GM23338 (cell line): ENCODE measurements around the gene DNAH17. TPM values are rescaled to one million over a fixed set of nuclear protein-coding genes. Genes with fewer than 3 reads are reported as not detected.

Source experiments
- ATAC-seq: fragments of 200-7000 bp; cut with Tn5 transposase; 3 replicates; pipeline ENCODE4 v1.9.1; 2020
- DNase-seq: peaks from one replicate; pipeline ENCODE4 v3.0.0-alpha.2; 2015; ENCODE audit warnings: low spot score
- H2AFZ ChIP-seq: fragments of 200-600 bp; sonication (generic); 2 replicates; pipeline ENCODE4 v1.8.0; 2016; ENCODE audit warnings: antibody characterized with exemption, mild to moderate bottlenecking, moderate library complexity
- H3F3A ChIP-seq: fragments of 200-600 bp; sonication (generic); replicated peaks from 2 replicates; pipeline ENCODE4 v1.8.0; 2017; ENCODE audit warnings: antibody characterized with exemption, mixed run types, low read depth
- H3K27ac ChIP-seq: fragments of 200-600 bp; sonication (generic); 2 replicates; pipeline ENCODE4 v1.6.1; 2016; ENCODE audit warnings: low read depth
- H3K27me3 ChIP-seq: fragments of 200-600 bp; sonication (generic); 2 replicates; pipeline ENCODE4 v1.8.0; 2016; ENCODE audit warnings: mild to moderate bottlenecking, mixed run types, moderate library complexity; ENCODE audit not compliant: insufficient read depth
- H3K36me3 ChIP-seq: fragments of 200-600 bp; sonication (generic); 2 replicates; pipeline ENCODE4 v1.8.0; 2016; ENCODE audit warnings: mild to moderate bottlenecking; ENCODE audit not compliant: insufficient read depth
- H3K4me1 ChIP-seq: fragments of 200-600 bp; sonication (generic); 2 replicates; pipeline ENCODE4 v1.8.0; 2016; ENCODE audit warnings: mild to moderate bottlenecking, moderate library complexity; ENCODE audit not compliant: insufficient read depth
- H3K4me2 ChIP-seq: fragments of 200-600 bp; sonication (generic); 2 replicates; pipeline ENCODE4 v1.7.1; 2017; ENCODE audit warnings: mixed run types
- H3K4me3 ChIP-seq: fragments of 200-600 bp; sonication (generic); 2 replicates; pipeline ENCODE4 v1.6.1; 2016; ENCODE audit warnings: mixed run types
- H3K79me2 ChIP-seq: fragments of 200-600 bp; sonication (generic); replicated peaks from 2 replicates; pipeline ENCODE4 v1.8.0; 2017; ENCODE audit warnings: mild to moderate bottlenecking; ENCODE audit not compliant: insufficient read depth
- H3K9me2 ChIP-seq: fragments of 200-600 bp; sonication (generic); 2 replicates; pipeline ENCODE4 v1.8.0; 2017; ENCODE audit not compliant: insufficient read depth
- H4K20me1 ChIP-seq: fragments of 200-600 bp; sonication (generic); replicated peaks from 2 replicates; pipeline ENCODE4 v1.8.0; 2017; ENCODE audit warnings: mild to moderate bottlenecking; ENCODE audit not compliant: insufficient read depth
- H3K27ac Mint-ChIP-seq: 2 replicates; pipeline ENCODE4 v1.8.0; 2020; ENCODE audit warnings: inconsistent platforms, mild to moderate bottlenecking, moderate library complexity, mixed read lengths
- H3K27me3 Mint-ChIP-seq: 3 replicates; pipeline ENCODE4 v1.8.0; 2022; ENCODE audit warnings: low read depth, mild to moderate bottlenecking, moderate library complexity, mixed read lengths, inconsistent platforms; ENCODE audit not compliant: insufficient read depth, poor library complexity
- H3K36me3 Mint-ChIP-seq: 3 replicates; pipeline ENCODE4 v1.8.0; 2021; ENCODE audit warnings: low read depth, mild to moderate bottlenecking, inconsistent platforms, moderate library complexity, mixed read lengths
- H3K4me1 Mint-ChIP-seq: 3 replicates; pipeline ENCODE4 v1.8.0; 2020; ENCODE audit warnings: mild to moderate bottlenecking, inconsistent platforms, mixed read lengths
- H3K4me3 Mint-ChIP-seq: 3 replicates; pipeline ENCODE4 v1.8.0; 2021; ENCODE audit warnings: moderate library complexity, mild to moderate bottlenecking, inconsistent platforms, mixed read lengths
- H3K9me3 Mint-ChIP-seq: 3 replicates; pipeline ENCODE4 v1.8.0; 2020; ENCODE audit warnings: moderate library complexity, mild to moderate bottlenecking, inconsistent platforms, mixed read lengths
- EZH2 ChIP-seq: fragments of 200-600 bp; sonication (generic); IDR thresholded peaks from one replicate; pipeline ENCODE4 v1.8.0; 2017; ENCODE audit warnings: antibody characterized with exemption, mild to moderate bottlenecking, low read depth; ENCODE audit not compliant: unreplicated experiment
- EZH2phosphoT487 ChIP-seq: fragments of 200-600 bp; sonication (generic); IDR thresholded peaks from one replicate; pipeline ENCODE4 v1.8.1; 2018; ENCODE audit warnings: antibody characterized with exemption; ENCODE audit not compliant: unreplicated experiment
- NANOG ChIP-seq: IDR thresholded peaks from 2 replicates; pipeline ENCODE4 v1.6.1; 2016; ENCODE audit warnings: antibody characterized with exemption, borderline replicate concordance
- POLR2AphosphoS5 ChIP-seq: IDR thresholded peaks from 2 replicates; pipeline ENCODE4 v1.6.1; 2016; ENCODE audit warnings: antibody characterized with exemption, low read depth
- STAT1 ChIP-seq: IDR thresholded peaks from one replicate; pipeline ENCODE4 v1.6.1; 2016; ENCODE audit warnings: antibody characterized with exemption; ENCODE audit not compliant: unreplicated experiment
- ZNF114 ChIP-seq: fragments of 250-450 bp; sonication (Bioruptor Pico); IDR thresholded peaks from 2 replicates; pipeline ENCODE4 v1.5.0; 2020; ENCODE audit warnings: mild to moderate bottlenecking, moderate library complexity
- ZNF331 ChIP-seq: fragments of 250-450 bp; sonication (Bioruptor Pico); IDR thresholded peaks from 2 replicates; pipeline ENCODE4 v1.5.0; 2020; ENCODE audit warnings: low read depth, mild to moderate bottlenecking, moderate library complexity
- polyA plus RNA-seq: library from polyadenylated mRNA; unstranded; fragments of >200 nt; fragmentation: Nextera tagmentation; extraction: Ambion mirVana; gene quantifications from 2 replicates; pipeline ENCODE4 v1.2.1, GENCODE V29; 2016
- total RNA-seq: library from RNA; depleted of rRNA; stranded (reverse); fragments of >200 nt; shearing (Covaris generic); gene quantifications from 2 replicates; pipeline ENCODE4 v1.2.3, GENCODE V29; 2014
- TF ChIP-seq, protein P1 (sequence below): IDR thresholded peaks from one replicate; pipeline ENCODE4 v1.6.1; 2018; ENCODE audit warnings: antibody characterized with exemption; ENCODE audit not compliant: unreplicated experiment
- TF ChIP-seq, protein P2 (sequence below), 2 experiments: fragments of 200-600 bp in 1 of 2; sonication (generic) in 1 of 2; conservative IDR thresholded peaks; 2 replicates each; pipeline versions ENCODE4 v1.5.1 to v1.6.1; 2016 to 2017; ENCODE audit warnings: antibody characterized with exemption in 2 of 2, low read depth in 2 of 2, mild to moderate bottlenecking in 2 of 2, moderate library complexity in 1 of 2
- TF ChIP-seq, protein P3 (sequence below): IDR thresholded peaks from 2 replicates; pipeline ENCODE4 v1.6.1; 2016; ENCODE audit warnings: antibody characterized with exemption

The DNAH17 gene
- total and polyA plus RNA-seq, 2 experiments from 2014 or later: 0.59 to 2.0 TPM

DNA sequence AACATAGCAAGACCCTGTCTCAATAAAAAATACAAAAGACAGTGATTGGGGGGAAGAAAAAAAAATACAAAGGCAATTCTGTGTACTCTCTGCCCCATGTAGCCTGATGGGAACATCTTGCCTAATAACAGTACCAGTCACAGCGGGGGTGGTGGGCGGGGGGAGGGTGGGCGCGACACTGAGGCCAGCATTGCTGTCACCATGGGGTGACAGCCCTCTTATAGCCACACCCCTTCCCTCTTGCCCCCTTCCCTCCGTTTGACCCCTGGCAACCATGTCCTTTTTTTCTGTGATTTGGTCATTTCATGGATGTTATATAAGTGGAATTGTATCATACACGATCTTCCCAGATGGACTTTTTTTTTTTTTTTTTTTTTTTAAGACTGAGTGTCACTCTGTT lies 80.9 kb downstream of the DNAH17 start:
- H3K27me3 ChIP-seq: no peaks in the 10 kb centered on the region
- Mint-ChIP-seq H3K4me3 (no peak overlapping the region), H3K36me3 (no peaks in the 10 kb centered on the region), H3K4me1 (peaks cover 9% of the 10 kb centered on the region), H3K27ac (no peak overlapping the region), H3K27me3 (peaks cover 16% of the 10 kb centered on the region), H3K9me3 (no peaks in the 10 kb centered on the region; the same call in 2 of the 3 replicates)
- TF ChIP-seq, protein P1, sequence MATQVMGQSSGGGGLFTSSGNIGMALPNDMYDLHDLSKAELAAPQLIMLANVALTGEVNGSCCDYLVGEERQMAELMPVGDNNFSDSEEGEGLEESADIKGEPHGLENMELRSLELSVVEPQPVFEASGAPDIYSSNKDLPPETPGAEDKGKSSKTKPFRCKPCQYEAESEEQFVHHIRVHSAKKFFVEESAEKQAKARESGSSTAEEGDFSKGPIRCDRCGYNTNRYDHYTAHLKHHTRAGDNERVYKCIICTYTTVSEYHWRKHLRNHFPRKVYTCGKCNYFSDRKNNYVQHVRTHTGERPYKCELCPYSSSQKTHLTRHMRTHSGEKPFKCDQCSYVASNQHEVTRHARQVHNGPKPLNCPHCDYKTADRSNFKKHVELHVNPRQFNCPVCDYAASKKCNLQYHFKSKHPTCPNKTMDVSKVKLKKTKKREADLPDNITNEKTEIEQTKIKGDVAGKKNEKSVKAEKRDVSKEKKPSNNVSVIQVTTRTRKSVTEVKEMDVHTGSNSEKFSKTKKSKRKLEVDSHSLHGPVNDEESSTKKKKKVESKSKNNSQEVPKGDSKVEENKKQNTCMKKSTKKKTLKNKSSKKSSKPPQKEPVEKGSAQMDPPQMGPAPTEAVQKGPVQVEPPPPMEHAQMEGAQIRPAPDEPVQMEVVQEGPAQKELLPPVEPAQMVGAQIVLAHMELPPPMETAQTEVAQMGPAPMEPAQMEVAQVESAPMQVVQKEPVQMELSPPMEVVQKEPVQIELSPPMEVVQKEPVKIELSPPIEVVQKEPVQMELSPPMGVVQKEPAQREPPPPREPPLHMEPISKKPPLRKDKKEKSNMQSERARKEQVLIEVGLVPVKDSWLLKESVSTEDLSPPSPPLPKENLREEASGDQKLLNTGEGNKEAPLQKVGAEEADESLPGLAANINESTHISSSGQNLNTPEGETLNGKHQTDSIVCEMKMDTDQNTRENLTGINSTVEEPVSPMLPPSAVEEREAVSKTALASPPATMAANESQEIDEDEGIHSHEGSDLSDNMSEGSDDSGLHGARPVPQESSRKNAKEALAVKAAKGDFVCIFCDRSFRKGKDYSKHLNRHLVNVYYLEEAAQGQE: no peak
- no peak for TF ChIP-seq EZH2phosphoT487
- TF ChIP-seq ZNF114 (CRISPR knock-in tag): no peak
- no peak for TF ChIP-seq EZH2
- no peak for TF ChIP-seq POLR2AphosphoS5
- no peak for TF ChIP-seq STAT1
- DNase-seq (no peak), ATAC-seq (no peak)
- H3K4me1 ChIP-seq: peaks cover 9% of the 10 kb centered on the region
- H3K79me2 ChIP-seq: no peaks in the 10 kb centered on the region
- H3K27ac ChIP-seq: no peak overlapping the region
- no peaks in the 10 kb centered on the region for H3K9me2 ChIP-seq
- no peak overlapping the region for H2AFZ ChIP-seq
- no peak overlapping the region for H3K4me3 ChIP-seq
- H3F3A ChIP-seq: no peaks in the 10 kb centered on the region
- no peak overlapping the region for H3K4me2 ChIP-seq
- no peaks in the 10 kb centered on the region for H3K36me3 ChIP-seq
- H4K20me1 ChIP-seq: no peaks in the 10 kb centered on the region

DNA sequence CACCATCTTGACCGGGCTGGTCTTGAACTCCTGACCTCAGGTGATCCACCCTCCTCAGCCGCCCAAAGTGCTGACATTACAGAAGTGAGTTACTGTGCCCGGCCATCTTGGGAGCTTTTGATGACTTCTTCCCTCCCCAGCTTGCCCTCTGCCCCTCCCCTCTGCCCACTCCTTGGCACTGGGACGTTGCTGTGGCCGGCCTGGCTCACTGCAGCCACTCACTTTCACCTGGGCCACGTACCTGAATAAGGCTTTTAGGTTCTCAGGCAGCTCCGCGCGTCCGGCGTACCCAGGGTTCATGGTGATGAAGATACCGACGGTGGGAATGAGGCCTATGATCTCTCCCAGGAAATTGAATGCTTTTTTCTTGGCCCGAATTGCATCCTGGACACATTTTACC lies 81.6 kb downstream of the DNAH17 start:
- H2AFZ ChIP-seq: no peak overlapping the region
- H3K4me3 ChIP-seq: no peak overlapping the region
- no peaks in the 10 kb centered on the region for H3K79me2 ChIP-seq
- no peaks in the 10 kb centered on the region for H3K9me2 ChIP-seq
- no peaks in the 10 kb centered on the region; the same call in 1 of the 2 replicates for H4K20me1 ChIP-seq
- Mint-ChIP-seq H3K9me3 (no peaks in the 10 kb centered on the region; the same call in 2 of the 3 replicates), H3K27ac (no peak overlapping the region), H3K36me3 (no peaks in the 10 kb centered on the region), H3K4me1 (peaks cover 9% of the 10 kb centered on the region), H3K4me3 (no peak overlapping the region), H3K27me3 (peaks cover 16% of the 10 kb centered on the region)
- ATAC-seq: no peak
- H3K4me1 ChIP-seq: peaks cover 9% of the 10 kb centered on the region
- DNase-seq: no peak
- no peak overlapping the region for H3K4me2 ChIP-seq
- no peaks in the 10 kb centered on the region for H3K36me3 ChIP-seq
- no peak overlapping the region for H3K27ac ChIP-seq
- H3F3A ChIP-seq: no peaks in the 10 kb centered on the region
- H3K27me3 ChIP-seq: no peaks in the 10 kb centered on the region
- TF ChIP-seq NANOG: no peak
- TF ChIP-seq, protein P2, sequence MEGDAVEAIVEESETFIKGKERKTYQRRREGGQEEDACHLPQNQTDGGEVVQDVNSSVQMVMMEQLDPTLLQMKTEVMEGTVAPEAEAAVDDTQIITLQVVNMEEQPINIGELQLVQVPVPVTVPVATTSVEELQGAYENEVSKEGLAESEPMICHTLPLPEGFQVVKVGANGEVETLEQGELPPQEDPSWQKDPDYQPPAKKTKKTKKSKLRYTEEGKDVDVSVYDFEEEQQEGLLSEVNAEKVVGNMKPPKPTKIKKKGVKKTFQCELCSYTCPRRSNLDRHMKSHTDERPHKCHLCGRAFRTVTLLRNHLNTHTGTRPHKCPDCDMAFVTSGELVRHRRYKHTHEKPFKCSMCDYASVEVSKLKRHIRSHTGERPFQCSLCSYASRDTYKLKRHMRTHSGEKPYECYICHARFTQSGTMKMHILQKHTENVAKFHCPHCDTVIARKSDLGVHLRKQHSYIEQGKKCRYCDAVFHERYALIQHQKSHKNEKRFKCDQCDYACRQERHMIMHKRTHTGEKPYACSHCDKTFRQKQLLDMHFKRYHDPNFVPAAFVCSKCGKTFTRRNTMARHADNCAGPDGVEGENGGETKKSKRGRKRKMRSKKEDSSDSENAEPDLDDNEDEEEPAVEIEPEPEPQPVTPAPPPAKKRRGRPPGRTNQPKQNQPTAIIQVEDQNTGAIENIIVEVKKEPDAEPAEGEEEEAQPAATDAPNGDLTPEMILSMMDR (conservative IDR thresholded peaks at IDR 0.05; ENCODE audit: low read depth in 2 of 2): no peak
- TF ChIP-seq, protein P1: no peak
- TF ChIP-seq ZNF331 (CRISPR knock-in tag): no peak
- no peak for TF ChIP-seq STAT1
- TF ChIP-seq, protein P3, sequence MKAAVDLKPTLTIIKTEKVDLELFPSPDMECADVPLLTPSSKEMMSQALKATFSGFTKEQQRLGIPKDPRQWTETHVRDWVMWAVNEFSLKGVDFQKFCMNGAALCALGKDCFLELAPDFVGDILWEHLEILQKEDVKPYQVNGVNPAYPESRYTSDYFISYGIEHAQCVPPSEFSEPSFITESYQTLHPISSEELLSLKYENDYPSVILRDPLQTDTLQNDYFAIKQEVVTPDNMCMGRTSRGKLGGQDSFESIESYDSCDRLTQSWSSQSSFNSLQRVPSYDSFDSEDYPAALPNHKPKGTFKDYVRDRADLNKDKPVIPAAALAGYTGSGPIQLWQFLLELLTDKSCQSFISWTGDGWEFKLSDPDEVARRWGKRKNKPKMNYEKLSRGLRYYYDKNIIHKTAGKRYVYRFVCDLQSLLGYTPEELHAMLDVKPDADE: no peak
